IMR-90 (cell line): ENCODE results near the gene TMEM131. TPM values are rescaled to one million over a fixed set of nuclear protein-coding genes. Genes with fewer than 3 reads are reported as not detected.
A peak's percentile ranks its signal among the peaks of the same experiment; 100 is the strongest.

Experiments
- ATAC-seq: fragments of 200-7000 bp; cut with Tn5 transposase; 2 replicates; pipeline ENCODE4 v1.9.1; 2020; ENCODE audit warnings: low read depth, mild to moderate bottlenecking, moderate library complexity
- BruUV-seq: library from RNA; stranded (reverse); fragments of 400-500 nt; replicated peaks from 2 replicates; lab custom pipeline; 2021; lab: Mats Ljungman, UMichigan
- CTCF ChIA-PET: fragments of 300-600 bp; formaldehyde crosslinking; extraction: SDS; loops from one replicate; lab custom pipeline; 2021; ENCODE audit warnings: antibody characterized with exemption; lab: Yijun Ruan, JAX
- POLR2A ChIA-PET: fragments of 300-600 bp; sonication (Branson Sonifier 250); formaldehyde crosslinking; loops from one replicate; lab custom pipeline; 2022; ENCODE audit warnings: antibody characterized with exemption; ENCODE audit not compliant: unreplicated experiment; lab: Charles Lee
- DNase-seq: peaks from one replicate; pipeline ENCODE4 v3.0.0; 2013
- H2AFZ ChIP-seq: replicated peaks from 2 replicates; pipeline ENCODE3; 2013; ENCODE audit warnings: low read length, mild to moderate bottlenecking; ENCODE audit not compliant: poor library complexity
- H2AK5ac ChIP-seq: 2 replicates; pipeline ENCODE4 v1.6.1; 2013; ENCODE audit warnings: low read depth, low read length, inconsistent platforms
- H2AK9ac ChIP-seq: replicated peaks from 2 replicates; pipeline ENCODE3; 2013; ENCODE audit warnings: mild to moderate bottlenecking, low read depth, low read length, moderate library complexity; ENCODE audit not compliant: poor library complexity
- H2BK120ac ChIP-seq: 2 replicates; pipeline ENCODE4 v1.6.1; 2013; ENCODE audit warnings: low read depth, low read length, inconsistent platforms
- H2BK15ac ChIP-seq: 3 replicates; pipeline ENCODE4 v1.6.1; 2013; ENCODE audit warnings: low read depth, low read length, inconsistent platforms
- H2BK20ac ChIP-seq: 2 replicates; pipeline ENCODE4 v1.6.1; 2013; ENCODE audit warnings: low read depth, mild to moderate bottlenecking, inconsistent platforms, low read length, moderate library complexity
- H2BK5ac ChIP-seq: 2 replicates; pipeline ENCODE4 v1.6.1; 2013; ENCODE audit warnings: mild to moderate bottlenecking, low read depth, low read length, inconsistent platforms; ENCODE audit not compliant: poor library complexity, severe bottlenecking
- H3K14ac ChIP-seq: replicated peaks from 2 replicates; pipeline ENCODE4 v1.6.1; 2013; ENCODE audit warnings: low read depth, low read length, inconsistent platforms
- H3K18ac ChIP-seq: 2 replicates; pipeline ENCODE4 v1.6.1; 2013; ENCODE audit warnings: low read depth, low read length, control low read depth
- H3K23ac ChIP-seq: 2 replicates; pipeline ENCODE4 v1.6.1; 2013; ENCODE audit warnings: low read depth, low read length, inconsistent platforms
- H3K27ac ChIP-seq: 2 replicates; pipeline ENCODE4 v1.5.1; 2013; ENCODE audit warnings: mild to moderate bottlenecking, control low read depth, low read length; ENCODE audit not compliant: insufficient read depth
- H3K27me3 ChIP-seq: 2 replicates; pipeline ENCODE4 v1.6.1; 2013; ENCODE audit warnings: low read length; ENCODE audit not compliant: control insufficient read depth, insufficient read depth
- H3K36me3 ChIP-seq: 2 replicates; pipeline ENCODE4 v1.6.1; 2013; ENCODE audit warnings: low read length, mixed read lengths; ENCODE audit not compliant: control insufficient read depth, insufficient read depth
- H3K4ac ChIP-seq: 2 replicates; pipeline ENCODE4 v1.6.1; 2013; ENCODE audit warnings: low read depth, low read length, inconsistent platforms
- H3K4me1 ChIP-seq: 2 replicates; pipeline ENCODE4 v1.6.1; 2013; ENCODE audit warnings: low read length, mixed read lengths; ENCODE audit not compliant: control insufficient read depth, insufficient read depth
- H3K4me2 ChIP-seq: 2 replicates; pipeline ENCODE4 v1.6.1; 2013; ENCODE audit warnings: low read depth, mild to moderate bottlenecking, control low read depth, low read length, moderate library complexity
- H3K4me3 ChIP-seq: 2 replicates; pipeline ENCODE4 v1.5.1; 2013; ENCODE audit warnings: low read depth, mild to moderate bottlenecking, control low read depth, low read length, moderate library complexity; ENCODE audit not compliant: insufficient read depth
- H3K56ac ChIP-seq: 2 replicates; pipeline ENCODE4 v1.6.1; 2013; ENCODE audit warnings: low read length, inconsistent platforms; ENCODE audit not compliant: insufficient read depth; ENCODE audit errors: extremely low read depth
- H3K79me1 ChIP-seq, 2 experiments: 2 replicates each; pipeline ENCODE4 v1.6.1; 2013; ENCODE audit warnings: low read length in 2 of 2, inconsistent platforms in 1 of 2, low read depth in 1 of 2
- H3K9ac ChIP-seq: 2 replicates; pipeline ENCODE4 v1.6.1; 2013; ENCODE audit warnings: low read depth, low read length, control low read depth
- H3K9me1 ChIP-seq: 2 replicates; pipeline ENCODE4 v1.6.1; 2013; ENCODE audit warnings: low read length, inconsistent platforms; ENCODE audit not compliant: insufficient read depth
- H3K9me3 ChIP-seq: 2 replicates; pipeline ENCODE4 v1.6.1; 2013; ENCODE audit warnings: low read length; ENCODE audit not compliant: control insufficient read depth, insufficient read depth
- H4K20me1 ChIP-seq: 2 replicates; pipeline ENCODE4 v1.6.1; 2013; ENCODE audit warnings: low read length, inconsistent platforms; ENCODE audit not compliant: insufficient read depth
- H4K5ac ChIP-seq: 2 replicates; pipeline ENCODE4 v1.6.1; 2013; ENCODE audit warnings: mild to moderate bottlenecking, low read depth, low read length, control low read depth
- H4K8ac ChIP-seq, 2 experiments: 2 replicates each; pipeline ENCODE4 v1.6.1; 2013; ENCODE audit warnings: low read depth in 2 of 2, low read length in 2 of 2, control low read depth in 1 of 2, inconsistent platforms in 1 of 2
- H4K91ac ChIP-seq: 2 replicates; pipeline ENCODE4 v1.6.1; 2013; ENCODE audit warnings: low read depth, low read length, inconsistent platforms; ENCODE audit not compliant: insufficient read depth
- CEBPB ChIP-seq: IDR thresholded peaks from 2 replicates; pipeline ENCODE4 v1.6.1; 2012; ENCODE audit warnings: low read depth, low read length, improper control_type of control experiment
- SMC3 ChIP-seq: fragments of 150-350 bp; IDR thresholded peaks from 2 replicates; pipeline ENCODE4 v1.6.1; 2016; ENCODE audit warnings: low read depth, mild to moderate bottlenecking, antibody characterized with exemption, low read length, moderate library complexity
- WGBS, 2 experiments: methylation state at CpG; one replicate each; pipeline versions ENCODE4 v1.1.5 to v1.1.7; 2013; ENCODE audit warnings: missing lambda C conversion rate in 2 of 2; ENCODE audit not compliant: insufficient read length in 1 of 2; ENCODE audit errors: extremely low coverage in 2 of 2; 5-methylcytosine and 5-hydroxymethylcytosine counted together
- dilution Hi-C: fragments of 300-500 bp; cut with HindIII; formaldehyde crosslinking; loops from one replicate; pipeline ENCODE4 v1.14.3; 2018; ENCODE audit warnings: low sequenced_read_pairs; ENCODE audit not compliant: unreplicated experiment
- in situ Hi-C: fragments of 300-500 bp; cut with MboI; formaldehyde crosslinking; loops from 3 replicates; pipeline ENCODE4 v1.14.3; 2019; ENCODE audit warnings: low sequenced_read_pairs, inconsistent platforms, mixed read lengths
- intact Hi-C: fragments of 100-400 bp; cut with micrococcal nuclease; formaldehyde crosslinking; loops from 2 replicates; pipeline ENCODE4 v1.10.0; 2022
- polyA plus RNA-seq, 3 experiments: library from polyadenylated mRNA; depleted of rRNA; stranded (reverse); fragments of >200 nt; gene quantifications; 2 replicates each; pipeline ENCODE4 v1.2.3, GENCODE V29; 2012; ENCODE audit warnings: low replicate concordance in 1 of 3
- total RNA-seq: library from RNA; depleted of rRNA; stranded (reverse); fragments of >200 nt; gene quantifications from 2 replicates; pipeline ENCODE4 v1.2.3, GENCODE V29; 2012

Gene TMEM131
- total and polyA plus RNA-seq, 2 of the 4 experiments (the other 2 are of a cell fraction): 13.3 to 14.0 TPM

DNA sequence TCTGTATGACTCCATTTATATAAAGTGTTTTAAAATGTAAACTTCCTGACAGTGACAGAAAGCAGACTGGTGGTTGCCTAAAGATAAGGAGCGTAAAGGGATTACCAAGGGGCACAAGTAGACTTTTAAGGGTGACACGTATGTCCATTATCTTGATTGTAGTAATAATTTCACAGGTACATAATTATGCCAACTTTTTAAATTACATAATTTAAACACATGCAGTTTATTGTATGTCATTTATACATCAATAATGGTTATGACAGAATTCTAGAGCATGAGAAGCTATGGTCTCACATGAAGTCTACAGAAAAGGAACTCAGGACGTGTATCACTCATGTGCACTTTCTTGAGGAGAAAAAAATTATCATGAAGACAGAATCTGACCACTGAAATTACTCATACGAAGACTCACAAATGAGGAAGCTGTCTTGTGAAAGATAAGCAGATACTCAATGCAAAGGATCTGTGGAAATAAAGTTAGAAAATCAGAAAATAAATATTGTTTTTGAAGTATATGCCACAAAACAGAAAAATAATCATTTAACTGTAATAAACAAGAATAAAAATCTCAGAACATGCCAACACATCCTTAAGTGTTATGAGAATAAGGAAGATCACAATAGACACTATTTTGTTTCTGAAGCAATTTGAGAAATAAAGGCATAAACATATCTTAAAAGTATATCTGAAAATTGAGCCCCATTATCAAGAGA is 84.4 kb downstream of the TMEM131 start:
- Histone ChIP-seq H3K4me1 (peaks cover 10% of the 10 kb centered on the region), H3K9me3 (no peaks in the 10 kb centered on the region), H3K4me2 (no peak overlapping the region), H3K79me1 (peaks cover 44 to 67% of the 10 kb centered on the region in 2 experiments), H3K36me3 (peaks cover 3% of the 10 kb centered on the region), H3K18ac (no peak overlapping the region; the same call in 1 of the 2 replicates), H3K14ac (no peak overlapping the region), H2BK5ac (peak overlapping the region; percentile 70), H2BK15ac (no peak overlapping the region), H2AFZ (no peak overlapping the region), H3K56ac (no peak overlapping the region), H3K9ac (no peak overlapping the region), H2AK9ac (no peak overlapping the region), H3K9me1 (peaks cover 6% of the 10 kb centered on the region), H2BK20ac (no peak overlapping the region), H3K4me3 (no peak overlapping the region), H3K23ac (no peak overlapping the region), H3K4ac (no peak overlapping the region), H2AK5ac (no peak overlapping the region), H3K27me3 (no peaks in the 10 kb centered on the region), H4K20me1 (peaks cover 7% of the 10 kb centered on the region; the same call in 1 of the 2 replicates), H3K27ac (no peak overlapping the region), H4K91ac (no peak overlapping the region), H2BK120ac (no peak overlapping the region), H4K8ac (no peak overlapping the region), H4K5ac (no peak overlapping the region)
- no peak for TF ChIP-seq SMC3
- TF ChIP-seq CEBPB: 0 out of 2 replicates have a peak, but pooled peaks have one; percentile 14
- intact Hi-C loops (loop anchor here (5.0 kb wide), 2 partner anchors 41 to 81 kb away; no protein-coding TSS in a partner anchor), in situ Hi-C loops (no loop called here), dilution Hi-C loops (no loop called here)
- ATAC-seq (no peak), DNase-seq (peak; percentile 58)
- BruUV-seq: no TSS peak
- ChIA-PET CTCF (no interaction called here), POLR2A (no interaction called here)
- WGBS, 2 experiments: no CpG with 5 or more reads among the region's 4 CpGs
